GM12865 (cell line): Measurements from ENCODE around the gene TSPAN9.
A peak's percentile ranks its signal among the peaks of the same experiment; 100 is the strongest.

Source experiments
- DNase-seq: peaks from one replicate; pipeline ENCODE4 v3.0.0; 2010; ENCODE audit warnings: low read depth
- H3K4me3 ChIP-seq: 2 replicates; pipeline ENCODE4 v1.5.1; 2011; ENCODE audit warnings: mild to moderate bottlenecking, low read depth, low read length, control low read depth
- CTCF ChIP-seq: IDR thresholded peaks from 2 replicates; pipeline ENCODE4 v1.5.1; 2011; ENCODE audit warnings: low read length, control low read depth, low read depth, inconsistent platforms; ENCODE audit not compliant: insufficient read depth; ENCODE audit errors: missing control alignments

The TSPAN9 gene

DNA sequence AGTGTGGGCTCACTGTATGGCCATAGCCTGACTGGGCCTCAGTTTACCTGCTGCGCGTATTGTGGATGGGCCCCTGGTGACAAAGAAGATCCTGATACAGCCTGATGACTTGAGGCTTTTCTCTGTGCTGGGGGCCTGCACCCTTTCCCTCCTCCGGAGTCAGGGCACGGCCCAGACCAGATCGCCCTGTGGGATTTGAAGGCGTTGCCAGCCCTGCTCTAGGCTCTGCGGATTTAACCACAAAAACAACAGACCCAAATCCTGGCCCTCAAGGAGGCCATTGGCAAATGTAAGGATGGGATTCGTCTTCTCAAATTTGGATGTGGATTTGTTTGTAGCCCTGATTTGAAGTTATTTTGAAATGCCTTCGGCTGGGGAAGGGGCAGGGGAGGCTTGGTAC, 195.8 kb downstream of the TSPAN9 start:
- no peak for DNase-seq
- no peak overlapping the region for H3K4me3 ChIP-seq
- no peak for TF ChIP-seq CTCF

- no peak for DNase-seq
- H3K4me3 ChIP-seq = no peak overlapping the region
- TF ChIP-seq CTCF = no peak
Measured at GRCh38 chr12:3273409-3273853, 196.3 kb downstream of the TSPAN9 start.

GRCh38 chr12:3274664-3275063, 197.5 kb downstream of the TSPAN9 start:
- no peak for DNase-seq
- no peak for TF ChIP-seq CTCF
- no peak overlapping the region for H3K4me3 ChIP-seq

- peak; percentile 64 for DNase-seq
- H3K4me3 ChIP-seq = no peak overlapping the region
- TF ChIP-seq CTCF = peak; percentile 98
Measured at GRCh38 chr12:3275171-3276041, 198.2 kb downstream of the TSPAN9 start.

- H3K4me3 ChIP-seq = no peak overlapping the region
- no peak for TF ChIP-seq CTCF
- no peak for DNase-seq
Measured at GRCh38 chr12:3276226-3276625, 199.0 kb downstream of the TSPAN9 start.

DNA sequence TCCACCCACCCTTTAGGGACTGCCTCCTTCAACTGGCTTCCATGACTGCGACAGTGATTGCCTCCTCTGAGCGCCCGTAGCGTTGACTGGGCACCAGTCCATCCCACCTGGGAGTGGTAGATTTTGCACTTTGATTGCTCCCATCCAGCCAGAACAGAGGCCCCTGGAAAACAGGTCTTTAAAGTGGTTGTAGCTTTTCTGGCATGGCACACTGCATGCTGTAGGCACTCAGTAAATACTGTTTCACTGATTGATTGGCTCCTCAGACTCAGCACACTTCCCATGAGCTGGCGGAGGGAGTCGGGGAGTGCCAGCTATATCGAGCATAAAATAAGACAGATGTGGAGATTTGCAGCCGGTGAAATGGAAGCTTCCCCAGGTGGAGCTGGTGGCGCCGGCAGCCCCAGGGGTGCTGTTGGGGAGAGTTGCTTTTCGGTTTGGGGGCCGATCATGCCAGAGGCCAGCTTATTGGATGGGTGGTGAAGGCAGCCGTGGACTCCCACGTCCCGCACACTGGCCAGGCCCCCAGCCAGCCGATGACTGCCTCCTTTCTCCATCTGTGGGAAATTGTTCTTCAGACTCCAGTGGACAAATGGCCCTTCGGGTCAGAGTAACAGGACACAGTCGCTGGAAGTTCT, 200.2 kb downstream of the TSPAN9 start:
- no peak for DNase-seq
- no peak overlapping the region for H3K4me3 ChIP-seq
- TF ChIP-seq CTCF = no peak
